NCI-H1105 treated with DMSO at 0.1 percent for 48 hours (cell line): Measurements from ENCODE around the gene NINJ2.
"Not testable (repeated sequence)": the region's sequence is repeated elsewhere in the genome, so short reads cannot be mapped to it uniquely, and the experiment has no call there.

Source experiments
- DNase-seq: peaks from one replicate; lab custom pipeline; 2025; lab: John Stamatoyannopoulos, UW

NINJ2 gene

GRCh38 chr12:641321-641720 lies 21.9 kb downstream of the NINJ2 start:
- not testable (repeated sequence) for DNase-seq

- no peak for DNase-seq
These were observed 22.5 kb downstream of the NINJ2 start for GRCh38 chr12:640773-641172.

- no peak for DNase-seq
These were observed 23.3 kb downstream of the NINJ2 start for GRCh38 chr12:639988-640387.

GRCh38 chr12:639566-639965 lies 23.7 kb downstream of the NINJ2 start:
- DNase-seq, result no peak

GRCh38 chr12:638953-639557 lies 24.2 kb downstream of the NINJ2 start:
- no peak for DNase-seq

- no peak for DNase-seq
These were observed 26.6 kb downstream of the NINJ2 start for GRCh38 chr12:636632-637031.

- DNase-seq, result no peak
These were observed 29.5 kb downstream of the NINJ2 start for GRCh38 chr12:633731-634130.

GRCh38 chr12:632102-632696 lies 31.0 kb downstream of the NINJ2 start:
- no peak for DNase-seq

GRCh38 chr12:630656-631632 lies 32.3 kb downstream of the NINJ2 start:
- no peak for DNase-seq

- not testable (repeated sequence) for DNase-seq
These were observed 34.5 kb downstream of the NINJ2 start for GRCh38 chr12:628742-629078.

GRCh38 chr12:627863-628741 lies 35.1 kb downstream of the NINJ2 start:
- no peak for DNase-seq

- DNase-seq, result no peak
These were observed 36.0 kb downstream of the NINJ2 start for GRCh38 chr12:627285-627684.

GRCh38 chr12:625998-626397 lies 37.2 kb downstream of the NINJ2 start:
- DNase-seq, result no peak

GRCh38 chr12:623865-624372 lies 39.3 kb downstream of the NINJ2 start:
- DNase-seq, result no peak

- DNase-seq, result no peak
These were observed 39.9 kb downstream of the NINJ2 start for GRCh38 chr12:623172-623864.

- DNase-seq, result no peak
These were observed 40.8 kb downstream of the NINJ2 start for GRCh38 chr12:622416-622815.

- DNase-seq, result no peak
These were observed 43.9 kb downstream of the NINJ2 start for GRCh38 chr12:619346-619745.

- DNase-seq, result no peak
These were observed 44.6 kb downstream of the NINJ2 start for GRCh38 chr12:618605-619004.

- no peak for DNase-seq
These were observed 45.8 kb downstream of the NINJ2 start for GRCh38 chr12:617304-617915.

- DNase-seq, result no peak
These were observed 47.6 kb downstream of the NINJ2 start for GRCh38 chr12:615620-616019.
